GM12878 (cell line): Measurements from ENCODE around the gene NEK11. TPM values are rescaled to one million over a fixed set of nuclear protein-coding genes. Genes with fewer than 3 reads are reported as not detected.

Experiments used
- ATAC-seq: fragments of 200-7000 bp; cut with Tn5 transposase; 3 replicates; pipeline ENCODE4 v1.9.1; 2020; ENCODE audit warnings: mild to moderate bottlenecking, moderate library complexity
- BruUV-seq: library from RNA; stranded (reverse); fragments of 400-500 nt; replicated peaks from 2 replicates; lab custom pipeline; 2021; lab: Mats Ljungman, UMichigan
- CTCF ChIA-PET: fragments of 300-600 bp; sonication (Branson Sonifier 250); formaldehyde crosslinking; extraction: SDS; loops from one replicate; lab custom pipeline; 2021; ENCODE audit warnings: inconsistent platforms; lab: Yijun Ruan, JAX
- POLR2A ChIA-PET: fragments of 350-600 bp; formaldehyde crosslinking; extraction: SDS; loops from one replicate; lab custom pipeline; 2021; ENCODE audit warnings: inconsistent platforms; lab: Charles Lee
- RAD21 ChIA-PET: fragments of 300-600 bp; sonication (Branson Sonifier 250); formaldehyde crosslinking; loops from one replicate; lab custom pipeline; 2023; ENCODE audit warnings: antibody characterized with exemption; ENCODE audit not compliant: unreplicated experiment; lab: Charles Lee
- SMC1A ChIA-PET: fragments of 300-600 bp; sonication (Branson Sonifier 250); formaldehyde crosslinking; loops from one replicate; lab custom pipeline; 2023; ENCODE audit not compliant: unreplicated experiment, uncharacterized antibody; lab: Charles Lee
- DNase-seq: peaks from one replicate; pipeline ENCODE4 v3.0.0-alpha.2; 2011; ENCODE audit warnings: low read depth, low spot score
- FAIRE-seq: peaks from 3 replicates; lab custom pipeline; 2011; peaks lifted over from hg19 to GRCh38; lab: Jason Lieb, UNC
- H2AFZ ChIP-seq: 2 replicates; pipeline ENCODE4 v1.6.0; 2011; ENCODE audit warnings: low read depth, low read length, control low read depth; ENCODE audit not compliant: control insufficient read depth
- H3K27ac ChIP-seq: 2 replicates; pipeline ENCODE4 v1.5.1; 2011; ENCODE audit warnings: control low read depth; ENCODE audit not compliant: control insufficient read depth, insufficient read depth
- H3K27me3 ChIP-seq, 2 experiments: replicated peaks in 1 of 2; 2 replicates each; pipeline versions ENCODE4 v1.6.0 to v1.6.1; 2011; ENCODE audit warnings: low read length in 1 of 2; ENCODE audit not compliant: control insufficient read depth in 2 of 2, insufficient read depth in 2 of 2
- H3K36me3 ChIP-seq, 2 experiments: 2 replicates each; pipeline ENCODE4 v1.5.1; 2011; ENCODE audit warnings: low read length in 1 of 2; ENCODE audit not compliant: control insufficient read depth in 2 of 2, insufficient read depth in 2 of 2
- H3K4me1 ChIP-seq: 2 replicates; pipeline ENCODE4 v1.6.1; 2011; ENCODE audit warnings: mild to moderate bottlenecking, low read length, moderate library complexity, mixed read lengths; ENCODE audit not compliant: control insufficient read depth, insufficient read depth
- H3K4me2 ChIP-seq: 2 replicates; pipeline ENCODE4 v1.6.0; 2011; ENCODE audit warnings: control low read depth; ENCODE audit not compliant: control insufficient read depth, insufficient read depth
- H3K4me3 ChIP-seq: fragments of 200-600 bp; sonication (generic); 2 replicates; pipeline ENCODE4 v1.5.1; 2016
- H3K79me2 ChIP-seq: 2 replicates; pipeline ENCODE4 v1.6.0; 2011; ENCODE audit warnings: low read length; ENCODE audit not compliant: control insufficient read depth, insufficient read depth
- H3K9ac ChIP-seq: 2 replicates; pipeline ENCODE4 v1.8.0; 2011; ENCODE audit warnings: low read length, control low read depth, mixed read lengths; ENCODE audit not compliant: control insufficient read depth, insufficient read depth
- H3K9me3 ChIP-seq: replicated peaks from 3 replicates; pipeline ENCODE4 v1.5.1; 2011; ENCODE audit warnings: mild to moderate bottlenecking, low read length; ENCODE audit not compliant: control insufficient read depth, insufficient read depth
- H4K20me1 ChIP-seq: 2 replicates; pipeline ENCODE4 v1.6.0; 2011; ENCODE audit not compliant: control insufficient read depth, insufficient read depth
- BRCA1 ChIP-seq: IDR thresholded peaks from 2 replicates; pipeline ENCODE4 v1.6.1; 2011; ENCODE audit warnings: low read depth, low read length, improper control_type of control experiment
- DPF2 ChIP-seq: fragments of 450-650 bp; IDR thresholded peaks from 2 replicates; pipeline ENCODE4 v1.6.1; 2017; ENCODE audit warnings: mild to moderate bottlenecking
- HDAC6 ChIP-seq: fragments of 200-600 bp; sonication (generic); IDR thresholded peaks from one replicate; pipeline ENCODE4 v1.8.0; 2017; ENCODE audit warnings: antibody characterized with exemption; ENCODE audit not compliant: unreplicated experiment
- HSF1 ChIP-seq: fragments of 150-350 bp; IDR thresholded peaks from 2 replicates; pipeline ENCODE4 v1.6.1; 2014; ENCODE audit warnings: mild to moderate bottlenecking, low read depth, low read length
- NR2F1 ChIP-seq: fragments of 450-650 bp; conservative IDR thresholded peaks from 2 replicates; pipeline ENCODE4 v1.6.1; 2017; ENCODE audit warnings: mild to moderate bottlenecking
- PKNOX1 ChIP-seq: fragments of 450-650 bp; IDR thresholded peaks from 2 replicates; pipeline ENCODE4 v1.6.1; 2016; ENCODE audit warnings: mild to moderate bottlenecking
- POLR2A ChIP-seq: IDR thresholded peaks from 2 replicates; pipeline ENCODE4 v1.6.1; 2011; ENCODE audit warnings: low read depth, mild to moderate bottlenecking, low read length
- RCOR1 ChIP-seq: conservative IDR thresholded peaks from 2 replicates; pipeline ENCODE4 v1.6.1; 2012; ENCODE audit warnings: low read depth, low read length, improper control_type of control experiment
- RFX5 ChIP-seq: IDR thresholded peaks from 2 replicates; pipeline ENCODE4 v1.6.1; 2011; ENCODE audit warnings: low read depth, low read length, improper control_type of control experiment
- SIN3A ChIP-seq: IDR thresholded peaks from 2 replicates; pipeline ENCODE4 v1.6.1; 2012; ENCODE audit warnings: low read depth, low read length, improper control_type of control experiment
- ZBTB40 ChIP-seq: fragments of 450-650 bp; IDR thresholded peaks from 2 replicates; pipeline ENCODE4 v1.6.1; 2016; ENCODE audit warnings: mild to moderate bottlenecking, moderate library complexity, borderline replicate concordance
- ZNF384 ChIP-seq: IDR thresholded peaks from 2 replicates; pipeline ENCODE4 v1.6.1; 2012; ENCODE audit warnings: low read depth, mild to moderate bottlenecking, low read length, improper control_type of control experiment, borderline replicate concordance
- WGBS: methylation state at CpG from one replicate; pipeline ENCODE4 v1.1.6; 2016; ENCODE audit warnings: low lambda C conversion rate; ENCODE audit not compliant: insufficient replicate concordance, insufficient coverage; ENCODE audit errors: missing lambda C conversion rate; 5-methylcytosine and 5-hydroxymethylcytosine counted together
- in situ Hi-C: fragments of 300-500 bp; cut with MboI; formaldehyde crosslinking; loops from 9 replicates; pipeline ENCODE4 v1.14.3; 2018; ENCODE audit warnings: mixed read lengths
- intact Hi-C: fragments of 100-400 bp; cut with micrococcal nuclease; formaldehyde crosslinking; loops from one replicate; pipeline ENCODE4 v1.14.2; 2022; ENCODE audit not compliant: unreplicated experiment
- polyA plus RNA-seq, 11 experiments: library from polyadenylated mRNA; depleted of rRNA in 4 of 11; unstranded in 6 of 11; stranded (reverse) in 5 of 11; fragments of >200 nt; fragmentation: Nextera tagmentation in 4 of 11; fragmentation: Illumina TruSeq in 1 of 11; extraction: Ambion mirVana in 4 of 11; extraction: Trizol in 1 of 11; gene quantifications; 1 replicate in 1 of 11; 2 replicates in 10 of 11; pipeline versions ENCODE4 v1.2.1 to v1.2.3, GENCODE V29; 2011 to 2016; ENCODE audit warnings: inconsistent platforms in 2 of 11, missing spikeins in 2 of 11, low read depth in 1 of 11
- total RNA-seq, 4 experiments: library from RNA; depleted of rRNA in 3 of 4; stranded (reverse); fragments of >200 nt in 3 of 4; fragmentation: Illumina TruSeq in 1 of 4; extraction: Trizol in 1 of 4; gene quantifications; 2 replicates each; pipeline versions ENCODE4 v1.2.1 to v1.2.3, GENCODE V29; 2013 to 2021

The NEK11 gene
- total and polyA plus RNA-seq, 10 of the 15 experiments (the other 5 are each of a cell fraction or from before 2014, with no cell fraction given) = 0.05 to 0.94 (median 0.36) TPM; not detected in 1

- TF ChIP-seq PKNOX1 (no peak), RFX5 (no peak), ZBTB40 (no peak), POLR2A (no peak), ZNF384 (no peak), BRCA1 (no peak)
These were observed 329.4 kb downstream of the NEK11 start (continued) for GRCh38 chr3:131356006-131356595.

GRCh38 chr3:131357275-131357674, 330.6 kb downstream of the NEK11 start:
- Histone ChIP-seq H3K79me2 (no peaks in the 10 kb centered on the region), H3K27ac (no peak overlapping the region)
- no peak for FAIRE-seq
- TF ChIP-seq DPF2 (no peak), SIN3A (no peak), NR2F1 (no peak), HSF1 (no peak), HDAC6 (no peak), RCOR1 (no peak)
- TF ChIP-seq, all 136 proteins: peak for 0
- H3K9ac ChIP-seq = no peak overlapping the region
- BruUV-seq = no TSS peak
- no peaks in the 10 kb centered on the region for H4K20me1 ChIP-seq
- ChIA-PET CTCF (no interaction called here), SMC1A (interaction anchor here (1.0 kb wide), 1 partner anchor 10 kb away, joined by 3 read pairs; no protein-coding TSS in a partner anchor), POLR2A (no interaction called here), RAD21 (no interaction called here)
- no peaks in the 10 kb centered on the region for H3K4me1 ChIP-seq
- no peaks in the 10 kb centered on the region for H3K27me3 ChIP-seq
- no peak for ATAC-seq
- 62% methylated on average over 1 of the region's 1 CpG for WGBS
- H3K4me3 ChIP-seq = no peak overlapping the region
- no peaks in the 10 kb centered on the region for H3K36me3 ChIP-seq
- no peak overlapping the region for H2AFZ ChIP-seq
- in situ Hi-C loops = no loop called here
- H3K4me2 ChIP-seq = no peak overlapping the region
- no peaks in the 10 kb centered on the region for H3K9me3 ChIP-seq
- intact Hi-C loops = no loop called here
- DNase-seq = no peak
